ENCODE data around the gene TFCP2L1.

- no peak for TF ChIP-seq ZNF274 (IDR thresholded peaks at IDR 0.05; ENCODE audit: low read length)
- TF ChIP-seq ZNF274 (tag by site-specific recombination; IDR thresholded peaks at IDR 0.05; ENCODE audit: borderline replicate concordance): no peak
- TF ChIP-seq CTCF (tag by site-specific recombination; IDR thresholded peaks at IDR 0.05): no peak
- no peak for TF ChIP-seq TCF7L2 (IDR thresholded peaks at IDR 0.05; ENCODE audit: borderline replicate concordance, low read depth, low read length)
- no peak for TF ChIP-seq ZBTB48 (tag by site-specific recombination; IDR thresholded peaks at IDR 0.05)
- no peak for TF ChIP-seq MYNN (tag by site-specific recombination; IDR thresholded peaks at IDR 0.05; ENCODE audit: borderline replicate concordance)
- no peak for TF ChIP-seq ZNF24 (tag by site-specific recombination; IDR thresholded peaks at IDR 0.05)
- no peak for TF ChIP-seq REST (tag by site-specific recombination; IDR thresholded peaks at IDR 0.05)
- no peak for TF ChIP-seq ZNF792 (tag by site-specific recombination; IDR thresholded peaks at IDR 0.05)
- no peak for TF ChIP-seq ZNF791 (tag by site-specific recombination; IDR thresholded peaks at IDR 0.05)
- no peak for TF ChIP-seq ZNF398 (tag by site-specific recombination; IDR thresholded peaks at IDR 0.05)
- no peak for TF ChIP-seq ATF2 (tag by site-specific recombination; IDR thresholded peaks at IDR 0.05; ENCODE audit: low read depth)
- no peak for TF ChIP-seq ZBTB8A (tag by site-specific recombination; IDR thresholded peaks at IDR 0.05)
- TF ChIP-seq ZBTB20 (tag by site-specific recombination; IDR thresholded peaks at IDR 0.05): no peak
Measured at GRCh38 chr2:121177896-121178295, 107.1 kb downstream of the TFCP2L1 start.
